ENCODE measurements around the gene ABLIM2. TPM values are rescaled to one million over a fixed set of nuclear protein-coding genes. Genes with fewer than 3 reads are reported as not detected.

Gene ABLIM2
- total and polyA plus RNA-seq, 2 of the 13 experiments (the other 11 are each of a cell fraction or from before 2014, with no cell fraction given): 0.20 to 0.37 TPM

DNA sequence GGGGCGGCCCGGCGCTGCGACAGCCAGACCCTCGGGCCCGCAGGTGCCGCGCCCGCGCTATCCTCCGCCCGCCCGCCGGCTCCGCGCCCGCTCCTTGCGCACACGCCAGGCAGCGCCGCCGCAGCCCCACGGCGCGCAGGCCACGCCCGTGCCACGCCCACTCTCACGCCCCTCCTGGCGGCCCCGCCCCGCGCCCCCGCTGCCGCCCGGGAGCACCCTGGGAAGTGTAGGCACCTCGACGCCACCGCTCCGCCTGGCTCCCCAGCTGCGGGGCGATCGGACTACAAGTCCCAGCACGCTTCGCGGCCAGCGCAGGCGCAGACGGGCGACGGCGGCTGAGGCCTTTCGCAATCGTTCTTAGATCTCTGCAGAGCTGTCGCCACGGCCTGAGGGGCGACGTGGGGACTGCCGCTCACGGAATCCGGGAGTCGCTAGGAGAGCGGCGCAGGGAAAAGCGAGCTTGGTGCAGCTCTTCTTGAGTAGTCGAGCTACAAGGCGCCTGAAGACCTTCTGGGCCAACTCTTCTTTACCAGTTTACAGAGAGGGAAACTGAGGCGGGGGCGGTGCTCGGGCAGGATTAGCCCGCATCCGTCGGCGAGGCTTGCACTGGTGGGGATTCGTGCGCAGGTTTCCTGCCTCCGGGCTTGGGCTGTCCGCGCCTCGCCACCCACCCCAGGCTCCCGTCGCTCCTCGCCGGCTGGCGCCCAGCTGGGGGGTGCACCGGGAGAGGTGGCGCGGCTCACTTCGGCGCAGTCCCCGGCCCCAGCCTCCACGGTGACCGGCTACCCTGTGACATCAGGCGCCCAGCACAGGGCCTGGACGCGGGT, at the start of gene ABLIM2 (continued):
- TF ChIP-seq BRF2 (CRISPR knock-in tag; IDR thresholded peaks at IDR 0.05) (no peak), ZNF609 (CRISPR knock-in tag; IDR thresholded peaks at IDR 0.05; ENCODE audit: borderline replicate concordance) (0 out of 2 replicates have a peak, but pooled peaks have one; percentile 41), TEAD2 (CRISPR knock-in tag; IDR thresholded peaks at IDR 0.05) (no peak), ZMYM4 (CRISPR knock-in tag; IDR thresholded peaks at IDR 0.05) (0 out of 2 replicates have a peak, but pooled peaks have one; percentile 20), ISX (CRISPR knock-in tag; conservative IDR thresholded peaks at IDR 0.05) (no peak), ZNF883 (CRISPR knock-in tag; IDR thresholded peaks at IDR 0.05; ENCODE audit: not compliant biosample characterization) (no peak), ZNF749 (CRISPR knock-in tag; IDR thresholded peaks at IDR 0.05; ENCODE audit: borderline replicate concordance) (0 out of 2 replicates have a peak, but pooled peaks have one; percentile 22), SIX1 (CRISPR knock-in tag; IDR thresholded peaks at IDR 0.05; ENCODE audit: borderline replicate concordance) (no peak), ZNF432 (CRISPR knock-in tag; IDR thresholded peaks at IDR 0.05; ENCODE audit: borderline replicate concordance) (no peak), GATAD1 (CRISPR knock-in tag; IDR thresholded peaks at IDR 0.05) (0 out of 2 replicates have a peak, but pooled peaks have one; percentile 49), RARA (CRISPR knock-in tag; IDR thresholded peaks at IDR 0.05) (no peak), ZNF83 (CRISPR knock-in tag; IDR thresholded peaks at IDR 0.05; ENCODE audit: borderline replicate concordance) (no peak; the same call in 1 of the 2 replicates), ZSCAN21 (CRISPR knock-in tag; IDR thresholded peaks at IDR 0.05; ENCODE audit: borderline replicate concordance) (0 out of 2 replicates have a peak, but pooled peaks have one; percentile 54)
- TF ChIP-seq, protein P1, sequence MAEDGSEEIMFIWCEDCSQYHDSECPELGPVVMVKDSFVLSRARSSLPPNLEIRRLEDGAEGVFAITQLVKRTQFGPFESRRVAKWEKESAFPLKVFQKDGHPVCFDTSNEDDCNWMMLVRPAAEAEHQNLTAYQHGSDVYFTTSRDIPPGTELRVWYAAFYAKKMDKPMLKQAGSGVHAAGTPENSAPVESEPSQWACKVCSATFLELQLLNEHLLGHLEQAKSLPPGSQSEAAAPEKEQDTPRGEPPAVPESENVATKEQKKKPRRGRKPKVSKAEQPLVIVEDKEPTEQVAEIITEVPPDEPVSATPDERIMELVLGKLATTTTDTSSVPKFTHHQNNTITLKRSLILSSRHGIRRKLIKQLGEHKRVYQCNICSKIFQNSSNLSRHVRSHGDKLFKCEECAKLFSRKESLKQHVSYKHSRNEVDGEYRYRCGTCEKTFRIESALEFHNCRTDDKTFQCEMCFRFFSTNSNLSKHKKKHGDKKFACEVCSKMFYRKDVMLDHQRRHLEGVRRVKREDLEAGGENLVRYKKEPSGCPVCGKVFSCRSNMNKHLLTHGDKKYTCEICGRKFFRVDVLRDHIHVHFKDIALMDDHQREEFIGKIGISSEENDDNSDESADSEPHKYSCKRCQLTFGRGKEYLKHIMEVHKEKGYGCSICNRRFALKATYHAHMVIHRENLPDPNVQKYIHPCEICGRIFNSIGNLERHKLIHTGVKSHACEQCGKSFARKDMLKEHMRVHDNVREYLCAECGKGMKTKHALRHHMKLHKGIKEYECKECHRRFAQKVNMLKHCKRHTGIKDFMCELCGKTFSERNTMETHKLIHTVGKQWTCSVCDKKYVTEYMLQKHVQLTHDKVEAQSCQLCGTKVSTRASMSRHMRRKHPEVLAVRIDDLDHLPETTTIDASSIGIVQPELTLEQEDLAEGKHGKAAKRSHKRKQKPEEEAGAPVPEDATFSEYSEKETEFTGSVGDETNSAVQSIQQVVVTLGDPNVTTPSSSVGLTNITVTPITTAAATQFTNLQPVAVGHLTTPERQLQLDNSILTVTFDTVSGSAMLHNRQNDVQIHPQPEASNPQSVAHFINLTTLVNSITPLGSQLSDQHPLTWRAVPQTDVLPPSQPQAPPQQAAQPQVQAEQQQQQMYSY (CRISPR knock-in tag; IDR thresholded peaks at IDR 0.05): no peak
- TF ChIP-seq, protein P2, sequence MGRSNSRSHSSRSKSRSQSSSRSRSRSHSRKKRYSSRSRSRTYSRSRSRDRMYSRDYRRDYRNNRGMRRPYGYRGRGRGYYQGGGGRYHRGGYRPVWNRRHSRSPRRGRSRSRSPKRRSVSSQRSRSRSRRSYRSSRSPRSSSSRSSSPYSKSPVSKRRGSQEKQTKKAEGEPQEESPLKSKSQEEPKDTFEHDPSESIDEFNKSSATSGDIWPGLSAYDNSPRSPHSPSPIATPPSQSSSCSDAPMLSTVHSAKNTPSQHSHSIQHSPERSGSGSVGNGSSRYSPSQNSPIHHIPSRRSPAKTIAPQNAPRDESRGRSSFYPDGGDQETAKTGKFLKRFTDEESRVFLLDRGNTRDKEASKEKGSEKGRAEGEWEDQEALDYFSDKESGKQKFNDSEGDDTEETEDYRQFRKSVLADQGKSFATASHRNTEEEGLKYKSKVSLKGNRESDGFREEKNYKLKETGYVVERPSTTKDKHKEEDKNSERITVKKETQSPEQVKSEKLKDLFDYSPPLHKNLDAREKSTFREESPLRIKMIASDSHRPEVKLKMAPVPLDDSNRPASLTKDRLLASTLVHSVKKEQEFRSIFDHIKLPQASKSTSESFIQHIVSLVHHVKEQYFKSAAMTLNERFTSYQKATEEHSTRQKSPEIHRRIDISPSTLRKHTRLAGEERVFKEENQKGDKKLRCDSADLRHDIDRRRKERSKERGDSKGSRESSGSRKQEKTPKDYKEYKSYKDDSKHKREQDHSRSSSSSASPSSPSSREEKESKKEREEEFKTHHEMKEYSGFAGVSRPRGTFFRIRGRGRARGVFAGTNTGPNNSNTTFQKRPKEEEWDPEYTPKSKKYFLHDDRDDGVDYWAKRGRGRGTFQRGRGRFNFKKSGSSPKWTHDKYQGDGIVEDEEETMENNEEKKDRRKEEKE (IDR thresholded peaks at IDR 0.05): no peak

All from HepG2 (cell line).